Hematopoietic multipotent progenitor cell treated with erythropoietin and hydrocortisone succinate and interleukin-3 and kit ligand, for 6 days (in vitro differentiated cells): ENCODE data around the gene CCNL1.
A peak's percentile ranks its signal among the peaks of the same experiment; 100 is the strongest.
"Not testable (repeated sequence)": the region's sequence is repeated elsewhere in the genome, so short reads cannot be mapped to it uniquely, and the experiment has no call there.

Experiments used
- DNase-seq: peaks from one replicate; pipeline ENCODE4 v3.0.0-alpha.2; 2015

CCNL1 gene

DNA sequence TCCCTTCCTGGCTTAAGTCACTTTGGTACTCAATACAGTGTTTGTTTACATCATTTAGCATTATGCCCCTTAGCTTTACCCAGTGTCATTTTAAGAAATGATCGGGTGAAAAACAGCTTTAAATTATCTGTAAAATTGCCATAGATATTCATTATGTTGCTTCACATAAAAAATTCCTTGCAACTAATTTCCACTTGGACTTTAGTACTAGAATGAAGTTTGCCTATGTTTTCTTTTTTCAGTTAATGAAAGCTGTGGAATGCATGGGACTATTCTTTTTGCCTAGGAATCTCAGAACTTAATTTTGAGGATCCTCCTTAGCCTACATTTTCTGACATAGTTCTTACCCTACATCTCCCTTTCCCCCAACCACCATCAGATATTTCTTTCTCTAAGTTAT is 38.4 kb downstream of the CCNL1 start:
- no peak for DNase-seq

DNA sequence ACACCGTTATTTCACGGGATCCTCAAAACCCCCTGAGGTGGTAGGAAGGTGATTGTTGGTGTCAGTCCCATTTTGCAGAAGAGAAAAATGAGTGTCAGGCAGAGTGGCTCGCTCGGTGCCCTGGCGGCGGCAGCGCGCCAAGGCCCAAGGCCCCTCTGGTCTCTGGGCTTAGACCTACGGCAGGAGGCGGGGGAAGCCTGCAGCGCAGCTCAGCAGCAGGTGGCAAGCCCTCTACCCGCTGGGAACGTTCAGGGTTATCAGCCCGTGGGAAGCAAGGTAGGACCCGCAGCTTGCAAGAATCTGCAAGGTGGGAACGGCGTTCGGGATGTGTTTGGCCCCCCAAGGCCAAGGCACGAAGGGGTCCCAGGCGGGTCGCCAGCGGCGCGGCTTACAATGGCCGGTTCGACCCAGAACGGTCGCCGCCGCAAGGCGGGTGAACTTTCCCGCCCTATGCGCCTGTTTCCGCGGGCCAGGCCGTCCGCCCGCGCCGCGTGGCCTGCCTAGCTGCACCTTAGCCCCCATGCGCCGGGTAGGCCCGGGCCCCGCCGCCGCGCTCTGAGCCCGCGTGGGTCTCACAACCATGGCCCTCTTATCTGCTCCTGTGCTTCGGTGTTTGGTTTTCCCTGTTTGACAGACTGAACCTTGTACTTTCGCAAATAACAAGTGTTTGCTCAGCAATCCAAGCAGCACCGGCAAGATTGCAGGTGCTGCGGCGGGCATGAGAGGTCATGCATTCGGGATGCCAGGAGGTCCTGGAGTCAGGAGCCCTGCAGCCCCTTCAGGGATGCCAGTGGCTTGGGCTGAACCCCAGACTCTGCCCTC is 39.7 kb downstream of the CCNL1 start:
- DNase-seq = no peak

DNA sequence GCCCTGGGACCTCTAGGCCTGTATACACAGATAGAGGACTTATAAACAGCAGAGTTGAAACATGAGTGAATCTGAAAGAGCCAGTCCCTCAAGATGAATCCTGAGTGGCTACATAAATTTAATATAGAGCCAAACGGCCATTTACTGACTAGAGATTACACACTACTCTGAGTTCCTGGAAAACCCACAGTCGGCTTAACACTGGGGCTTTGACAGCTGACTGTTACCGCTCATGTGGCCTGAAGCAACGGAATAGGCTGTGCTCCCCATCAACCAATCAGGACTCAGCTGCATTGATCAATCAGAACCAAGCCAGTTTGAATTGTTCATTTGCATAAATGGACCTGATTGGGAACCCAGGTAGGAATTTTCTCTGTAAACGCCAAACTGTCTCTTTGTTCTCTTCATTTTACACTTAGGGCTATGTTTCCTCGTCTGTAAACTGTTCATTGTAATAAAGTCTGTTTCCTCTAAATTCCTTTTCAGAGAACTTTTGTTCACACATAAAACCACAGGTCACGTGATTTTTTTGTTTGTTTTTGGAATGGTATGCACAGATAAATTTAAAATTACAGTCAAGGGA is 40.5 kb downstream of the CCNL1 start:
- peak; percentile 85 for DNase-seq

DNA sequence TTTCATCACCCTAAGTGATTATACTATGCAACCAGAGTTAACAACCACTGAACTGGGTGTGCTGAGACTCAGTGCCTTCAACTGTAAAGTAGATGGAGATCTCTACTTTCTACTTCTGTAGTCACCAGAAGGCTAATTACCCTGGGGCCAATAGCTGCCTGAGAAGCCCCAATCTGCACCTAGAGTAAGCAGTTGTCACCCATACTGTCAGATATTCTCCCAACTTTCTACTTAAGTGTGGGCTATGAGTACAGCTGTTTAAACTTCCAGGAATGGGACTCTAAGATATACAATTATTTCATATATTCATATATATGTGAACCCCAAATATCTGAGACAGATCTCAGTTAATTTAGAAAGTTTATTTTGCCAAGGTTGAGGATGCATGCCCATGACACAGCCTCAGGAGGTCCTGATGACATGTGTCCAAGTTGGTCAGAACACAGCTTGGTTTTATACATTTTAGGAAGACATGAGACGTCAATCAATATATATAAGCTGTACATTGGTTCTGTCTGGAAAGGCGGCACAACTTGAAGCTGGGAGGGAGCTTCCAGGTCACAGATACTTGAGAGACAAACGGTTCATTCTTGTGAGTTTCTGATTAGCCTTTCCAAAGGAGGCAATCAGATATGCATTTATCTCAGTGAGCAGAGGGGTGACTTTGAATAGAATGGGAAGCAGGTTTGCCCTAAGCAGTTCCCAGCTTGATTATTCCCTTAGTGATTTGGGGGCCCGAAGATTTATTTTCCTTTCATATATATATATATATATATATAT is 41.9 kb downstream of the CCNL1 start:
- DNase-seq = no peak

DNA sequence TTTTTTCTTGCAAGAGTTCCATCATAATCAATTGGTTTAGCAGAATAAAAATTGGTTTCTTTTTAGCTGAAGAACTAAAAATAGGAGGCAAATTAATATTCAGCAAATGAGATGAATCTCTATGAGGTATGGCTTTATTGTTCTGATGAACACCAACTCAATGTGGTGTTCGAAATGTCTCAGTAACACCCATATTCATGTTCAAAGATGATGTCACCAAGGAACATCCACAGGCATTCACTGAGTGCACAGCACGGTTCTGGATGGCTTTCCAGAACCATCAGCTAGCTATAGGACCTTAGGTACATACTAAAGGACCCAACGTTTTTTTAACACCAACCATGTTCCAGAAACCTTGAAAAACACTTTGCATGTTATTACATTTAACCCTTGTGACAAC is 42.7 kb downstream of the CCNL1 start:
- no peak for DNase-seq

DNA sequence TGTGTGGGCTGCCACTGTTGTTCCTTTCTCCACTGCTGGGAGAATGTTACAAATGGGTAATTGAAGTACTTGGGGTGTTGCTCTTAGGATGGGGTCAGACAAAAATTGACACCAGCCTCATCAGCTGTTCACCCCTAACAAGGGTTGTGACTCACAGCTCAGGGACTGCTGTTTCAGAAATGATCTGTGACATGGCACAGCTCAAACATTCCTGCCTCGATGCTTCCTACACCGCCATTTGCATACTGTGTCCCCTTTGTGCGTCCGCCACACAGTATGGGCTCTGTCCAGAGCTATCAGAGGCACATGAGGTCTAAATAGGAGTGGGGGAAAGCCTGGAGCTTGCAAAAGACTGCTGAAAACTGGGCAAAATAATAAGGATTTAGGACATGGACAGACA is 43.9 kb downstream of the CCNL1 start:
- no peak for DNase-seq

DNA sequence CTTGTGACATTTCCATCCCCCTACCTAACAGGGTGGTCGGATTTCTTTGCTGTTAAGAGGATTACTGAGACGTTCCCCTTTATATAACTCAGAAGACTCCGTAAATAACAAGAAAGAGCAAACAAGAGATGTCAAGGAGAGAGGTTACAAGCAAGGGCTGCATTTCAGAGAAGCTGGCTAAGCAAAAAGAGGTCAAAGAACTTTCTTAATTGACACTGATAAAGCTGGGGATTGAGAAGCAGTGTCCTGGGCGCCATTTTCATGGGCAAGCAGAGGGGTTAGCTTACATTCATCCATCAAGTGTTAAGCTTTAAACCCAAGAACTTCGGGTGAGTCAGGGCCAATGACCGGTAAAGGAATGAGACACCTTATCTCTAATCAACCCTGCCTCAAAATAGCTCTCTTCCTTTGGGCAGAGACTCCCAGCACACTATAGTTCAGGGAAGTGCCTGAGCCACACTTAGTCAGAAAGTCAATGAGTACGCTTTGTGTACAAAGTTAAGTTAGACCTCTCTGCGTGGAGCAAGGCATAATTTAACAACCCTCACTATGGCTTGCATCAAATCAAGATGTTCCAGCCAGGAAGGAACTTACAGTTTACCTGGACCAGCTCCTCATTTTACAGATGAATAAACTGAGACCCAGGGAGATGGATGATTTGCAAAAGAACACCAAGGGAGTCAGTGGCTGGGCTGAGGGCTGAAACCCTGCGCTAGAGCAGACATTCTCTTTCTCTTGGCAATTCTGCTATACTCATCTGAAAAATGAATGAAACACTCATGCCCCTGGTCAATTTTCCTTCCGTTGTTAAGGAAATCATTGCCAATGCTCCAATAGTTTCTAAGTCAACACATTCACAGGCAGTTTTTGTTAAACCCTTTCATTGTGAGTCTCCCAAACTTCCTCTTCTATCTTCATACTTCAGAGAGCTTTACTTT is 44.6 kb downstream of the CCNL1 start:
- no peak for DNase-seq

DNA sequence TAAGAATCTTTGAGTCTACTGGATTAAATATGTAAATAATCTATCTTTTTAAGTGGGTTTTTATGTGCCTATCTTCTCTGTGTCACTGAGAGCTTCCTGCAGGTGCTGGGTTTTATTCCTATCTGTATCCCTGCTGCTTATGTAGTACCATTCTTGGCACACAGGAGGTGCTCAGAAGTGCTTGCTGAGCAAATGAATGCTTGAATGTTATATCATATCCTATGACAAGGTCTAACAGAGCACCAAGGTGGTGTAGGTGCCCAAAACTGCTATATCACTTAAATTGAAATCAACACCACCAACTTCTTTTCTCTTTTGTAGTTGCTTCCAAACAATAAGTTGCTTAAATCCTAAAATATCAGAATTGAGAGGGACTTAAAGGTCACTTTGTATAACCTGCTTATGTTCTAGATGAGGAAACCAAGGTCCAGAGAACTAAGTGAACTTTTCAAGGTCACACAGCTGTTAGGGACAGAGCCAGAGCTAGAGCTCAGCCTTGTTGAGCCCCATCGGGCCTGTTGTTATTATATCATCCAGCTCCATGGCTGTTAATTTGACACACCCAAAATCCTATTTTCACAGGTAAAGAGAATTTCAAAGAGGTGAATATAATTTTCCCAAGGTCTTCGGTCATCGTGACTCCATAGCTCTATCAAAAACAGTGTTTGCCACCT is 46.0 kb downstream of the CCNL1 start:
- DNase-seq = peak; percentile 34

DNA sequence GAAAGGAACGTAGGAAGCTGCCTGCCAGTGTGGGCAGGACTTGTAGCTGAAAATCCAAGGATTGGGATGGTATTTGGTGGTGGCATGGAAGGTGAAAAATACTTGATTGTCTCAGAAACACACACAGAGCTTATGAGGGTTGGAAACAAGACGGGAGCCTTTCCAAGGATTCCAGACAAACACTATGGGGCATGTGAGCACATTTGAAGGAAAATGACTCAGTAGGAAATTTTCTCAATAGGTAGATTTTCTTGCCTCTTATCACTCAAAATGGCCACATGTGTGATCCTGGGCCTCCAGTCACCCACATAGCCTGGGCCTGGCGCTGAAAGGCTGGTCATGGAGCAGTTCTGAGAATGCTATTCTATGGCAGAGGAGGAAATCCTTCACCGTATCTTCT is 47.4 kb downstream of the CCNL1 start:
- no peak for DNase-seq

DNA sequence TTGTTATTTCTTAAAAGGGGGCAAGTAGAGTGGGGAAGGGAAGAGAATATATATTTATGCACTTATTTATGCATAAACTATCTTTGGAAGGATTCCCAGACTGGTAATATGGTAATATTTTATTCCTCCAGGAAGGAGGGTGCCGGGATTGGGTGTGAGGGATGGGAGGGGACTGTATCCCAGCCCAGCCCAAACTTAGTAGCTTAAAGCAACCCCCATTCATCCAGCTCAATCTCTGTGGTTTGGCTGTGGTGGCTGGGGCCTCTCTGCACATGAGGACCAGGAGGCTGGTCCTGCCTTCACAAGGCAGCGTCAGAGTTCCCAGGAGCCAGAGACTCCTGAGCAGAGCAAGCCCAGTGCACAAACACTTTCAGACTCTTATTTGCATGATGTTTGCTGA is 48.4 kb downstream of the CCNL1 start:
- no peak for DNase-seq

DNA sequence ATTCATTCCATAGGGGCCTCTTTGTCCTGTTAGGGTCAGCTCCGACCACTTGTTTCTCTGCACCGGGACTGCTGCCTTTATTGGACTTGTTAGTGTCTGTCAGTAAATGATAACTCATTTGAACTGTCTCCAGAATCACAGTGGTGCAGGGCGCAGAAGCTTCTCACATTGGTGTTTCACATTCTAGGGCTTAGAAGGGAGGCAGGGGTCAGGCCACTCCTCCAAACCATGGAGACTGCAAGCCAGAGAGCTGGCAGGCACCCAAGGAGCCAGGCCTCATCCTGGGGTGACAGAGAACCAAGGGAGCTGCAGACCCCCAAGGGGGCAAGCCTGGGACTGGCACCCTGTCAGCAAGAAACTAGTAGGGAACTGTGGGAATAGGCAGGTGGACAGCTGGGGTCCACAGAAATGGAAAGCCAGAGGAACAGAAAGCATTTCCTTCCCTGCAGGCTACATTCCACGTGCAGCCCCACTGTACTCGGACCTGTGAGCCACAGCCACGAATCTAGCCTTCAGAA is 49.1 kb downstream of the CCNL1 start:
- peak; percentile 51 for DNase-seq

DNA sequence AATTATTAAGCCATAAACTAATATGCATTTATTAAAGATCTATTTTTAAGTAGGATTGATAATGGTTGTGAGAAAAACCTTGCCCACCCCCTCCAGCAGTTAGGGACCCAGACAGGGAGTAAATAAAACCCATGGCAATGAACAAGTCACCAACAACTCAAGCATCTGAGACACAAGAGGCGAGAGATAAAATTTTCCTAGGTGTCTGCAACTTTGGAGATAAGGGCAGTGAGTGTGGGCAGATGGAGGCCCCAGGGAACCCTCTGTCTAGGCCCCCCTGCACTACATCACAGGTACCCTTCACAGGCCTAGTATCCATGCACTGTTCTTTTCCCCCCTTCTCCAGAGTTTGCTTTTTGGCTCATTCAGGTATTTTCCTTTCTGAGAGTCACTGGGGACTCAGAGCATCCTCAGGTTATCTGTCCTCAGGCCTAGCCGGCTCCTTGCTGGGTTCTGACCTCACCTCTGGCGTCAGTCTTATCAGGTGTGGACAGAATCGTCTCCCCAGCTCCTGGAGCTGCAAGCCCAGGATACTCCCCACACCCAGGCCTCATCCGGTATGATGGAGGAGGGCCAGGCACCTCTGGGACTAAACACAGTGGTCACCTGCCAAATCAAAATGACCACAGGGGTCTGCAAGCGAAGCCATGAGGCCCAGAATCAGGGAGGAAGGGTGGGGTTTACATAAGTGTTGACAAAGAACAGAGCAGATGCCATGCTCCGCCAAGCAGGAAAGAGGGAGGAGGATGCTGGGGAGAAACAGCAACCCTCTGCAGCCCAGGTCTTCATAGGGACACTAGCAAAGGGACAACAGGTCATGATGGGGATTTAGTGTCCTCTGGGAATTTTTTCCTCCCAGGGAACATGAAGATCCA is 50.4 kb downstream of the CCNL1 start:
- DNase-seq = peak; percentile 30

DNA sequence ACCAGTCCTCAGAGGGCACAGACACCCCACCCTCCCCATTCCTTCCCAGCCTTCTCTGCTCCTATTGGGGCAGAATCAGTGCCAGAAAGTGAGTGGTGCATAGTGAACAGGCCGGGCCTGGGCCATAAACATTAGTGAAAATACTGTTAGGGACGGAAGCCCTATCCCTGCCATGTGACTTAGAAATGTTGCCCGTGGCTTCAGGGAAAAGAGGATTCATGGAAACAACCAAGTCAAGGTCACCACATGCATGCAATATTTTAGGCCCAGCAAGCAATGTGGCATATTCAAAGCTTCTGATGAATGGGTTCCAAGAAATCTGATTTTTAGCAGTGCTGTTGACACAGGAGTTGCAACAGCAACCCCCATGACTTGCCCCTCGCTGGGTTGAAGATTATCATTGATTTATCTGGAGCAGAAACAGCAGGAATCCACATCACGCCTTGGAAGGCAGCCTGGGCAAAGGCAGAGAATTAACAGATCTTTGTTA is 52.3 kb downstream of the CCNL1 start:
- no peak for DNase-seq

DNA sequence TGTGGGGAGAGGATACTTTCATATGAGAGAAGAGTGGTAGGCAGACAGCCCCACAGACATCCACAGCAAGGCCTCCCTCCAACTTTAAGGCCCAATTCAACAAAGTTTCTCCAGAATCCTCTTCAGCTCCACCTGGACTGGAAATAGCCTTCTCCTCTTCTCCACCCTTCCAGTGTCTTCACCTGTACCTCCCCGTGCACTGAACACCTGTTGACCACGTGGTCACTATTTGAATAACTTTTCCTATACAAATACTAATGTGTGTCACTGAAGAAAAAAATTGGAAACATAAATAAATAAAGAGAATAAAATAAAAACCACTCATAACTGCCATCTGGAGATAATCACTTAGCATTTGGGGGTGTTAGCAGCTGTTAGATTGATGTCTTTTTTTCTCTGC is 52.9 kb downstream of the CCNL1 start:
- DNase-seq = no peak

DNA sequence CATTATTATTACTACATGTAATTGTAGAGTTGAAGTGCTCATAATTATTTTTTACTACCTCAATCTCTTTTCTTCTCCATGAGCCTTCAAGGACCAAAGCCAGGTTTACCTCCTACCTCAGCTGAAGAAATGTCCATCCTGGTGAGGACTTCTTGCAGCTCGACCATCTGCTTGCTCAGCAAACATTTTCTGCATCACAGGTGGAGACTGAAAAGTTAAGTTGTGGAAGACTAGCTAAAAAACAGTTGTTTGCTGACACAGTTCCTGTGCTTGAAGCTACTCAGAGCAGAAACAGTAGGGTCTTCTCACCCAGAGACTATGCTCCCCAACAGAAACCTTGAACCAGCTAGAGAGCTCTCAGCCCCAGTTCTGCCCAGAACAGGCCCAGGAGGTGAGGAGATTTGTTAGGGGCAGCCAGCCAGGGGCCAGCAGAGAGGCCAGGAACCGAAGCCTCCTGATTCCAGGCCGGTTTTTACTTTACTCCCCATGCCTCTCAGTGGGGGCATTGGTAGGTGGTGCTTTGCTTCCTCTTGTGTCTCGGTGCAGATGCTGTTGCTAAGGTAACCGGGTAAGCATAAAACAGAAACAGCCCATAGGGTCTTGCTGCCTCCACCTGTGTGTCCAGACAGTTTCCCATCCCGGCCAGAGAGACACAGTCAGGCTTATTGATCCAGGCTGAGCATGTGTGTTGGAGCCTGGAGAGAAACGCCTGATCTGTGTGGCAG is 54.9 kb downstream of the CCNL1 start:
- DNase-seq = no peak

DNA sequence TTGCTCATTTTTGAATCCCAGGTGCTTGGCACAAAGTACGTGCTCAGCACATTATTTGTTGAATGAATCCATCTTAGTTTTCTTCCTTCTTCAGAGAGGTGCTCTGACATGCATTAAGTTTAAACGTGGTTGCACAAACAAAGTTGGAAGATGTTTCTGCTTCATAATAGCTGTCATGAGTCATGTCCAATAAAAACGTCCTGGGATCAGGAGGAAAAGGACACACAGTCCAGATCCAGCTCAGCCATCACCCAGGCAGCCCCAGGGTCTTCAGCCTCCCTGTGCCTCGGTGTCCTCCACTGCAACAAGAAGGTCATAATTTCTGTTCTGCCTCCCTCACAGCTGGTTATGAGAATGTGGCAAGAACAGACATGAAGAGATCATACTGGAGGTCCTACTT is 55.4 kb downstream of the CCNL1 start:
- no peak for DNase-seq

DNA sequence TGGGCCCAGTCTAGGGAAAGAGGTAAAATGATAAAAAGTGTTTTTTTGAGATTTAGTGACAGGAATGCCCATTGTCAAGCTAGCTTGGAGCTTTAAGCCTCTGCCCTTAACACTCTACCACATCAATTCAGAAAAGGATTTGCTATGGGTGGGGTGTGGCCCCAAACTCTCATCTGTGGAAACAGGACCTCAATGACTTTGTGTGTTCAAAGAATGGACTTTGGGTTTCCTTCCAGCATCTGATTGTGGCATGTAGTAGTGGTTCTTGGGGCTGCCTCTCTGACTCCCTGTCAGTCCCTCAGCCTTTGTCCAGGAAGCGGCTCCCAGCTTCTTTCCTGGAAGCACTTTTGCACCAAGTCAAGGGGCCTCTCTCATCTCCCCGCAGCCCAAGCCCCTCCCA is 56.1 kb downstream of the CCNL1 start:
- DNase-seq = no peak

DNA sequence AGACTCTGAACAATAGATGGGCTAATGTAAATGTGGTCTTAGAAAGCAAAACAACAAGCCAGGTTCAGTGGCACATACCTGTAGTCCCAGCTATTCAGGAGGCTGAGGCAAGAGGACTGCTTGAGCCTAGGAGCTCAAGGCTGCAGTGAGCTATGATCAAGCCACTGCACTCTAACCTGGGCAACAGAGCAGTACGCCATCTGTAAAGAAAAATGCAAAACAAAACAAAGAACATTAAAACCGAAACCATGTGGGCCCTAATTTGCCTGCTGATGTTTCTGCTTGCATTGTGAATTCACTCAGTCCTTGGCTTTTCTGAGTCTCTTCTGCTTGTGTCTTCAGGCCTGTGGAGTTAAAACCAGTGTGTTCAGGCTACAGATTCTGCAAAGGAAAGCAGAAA is 56.7 kb downstream of the CCNL1 start:
- no peak for DNase-seq

DNA sequence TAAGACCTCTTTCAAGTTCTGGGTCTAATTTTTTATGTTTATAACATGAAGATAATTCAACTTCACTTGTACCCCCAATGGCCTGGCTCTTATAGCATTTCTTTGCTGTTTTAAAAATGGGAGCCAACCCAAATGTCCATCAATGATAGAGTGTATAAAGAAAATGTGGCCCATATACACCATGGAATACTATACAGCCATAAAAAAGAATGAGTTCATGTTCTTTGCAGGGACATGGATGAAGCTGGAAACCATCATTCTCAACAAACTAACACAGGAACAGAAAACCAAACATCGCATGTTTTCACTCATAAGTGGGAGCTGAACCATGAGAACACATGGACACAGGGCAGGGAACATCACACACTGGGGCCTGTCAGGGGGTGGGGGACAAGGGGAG is 57.4 kb downstream of the CCNL1 start:
- not testable (repeated sequence) for DNase-seq

DNA sequence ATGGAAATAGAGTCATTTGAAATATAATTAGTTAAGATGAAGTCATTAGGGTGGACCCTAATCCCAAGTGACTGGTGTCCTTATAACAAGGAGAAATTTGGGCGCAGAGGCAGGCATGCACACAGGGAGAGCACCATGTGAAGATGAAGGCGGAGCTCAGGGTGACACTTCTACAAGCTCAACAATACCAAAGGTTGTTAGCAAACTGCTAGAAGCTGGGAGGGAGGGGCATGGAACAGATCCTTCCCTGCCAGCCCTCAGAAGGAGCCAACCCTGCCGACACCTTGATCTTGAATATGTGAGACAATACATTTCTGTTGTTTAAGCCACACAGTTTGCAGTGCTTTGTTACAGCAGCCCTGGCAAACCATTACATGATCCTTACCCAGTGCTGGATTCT is 57.8 kb downstream of the CCNL1 start:
- DNase-seq = no peak
